Inflammatory macrophage treated with lipopolysaccharide for 1 hour (primary cell): Measurements from ENCODE around the gene CMTM8.

Experiments
- DNase-seq, 2 donors: peaks; one replicate each; pipeline ENCODE4 v3.0.0-alpha.2; 2020 to 2022

CMTM8 gene

DNA sequence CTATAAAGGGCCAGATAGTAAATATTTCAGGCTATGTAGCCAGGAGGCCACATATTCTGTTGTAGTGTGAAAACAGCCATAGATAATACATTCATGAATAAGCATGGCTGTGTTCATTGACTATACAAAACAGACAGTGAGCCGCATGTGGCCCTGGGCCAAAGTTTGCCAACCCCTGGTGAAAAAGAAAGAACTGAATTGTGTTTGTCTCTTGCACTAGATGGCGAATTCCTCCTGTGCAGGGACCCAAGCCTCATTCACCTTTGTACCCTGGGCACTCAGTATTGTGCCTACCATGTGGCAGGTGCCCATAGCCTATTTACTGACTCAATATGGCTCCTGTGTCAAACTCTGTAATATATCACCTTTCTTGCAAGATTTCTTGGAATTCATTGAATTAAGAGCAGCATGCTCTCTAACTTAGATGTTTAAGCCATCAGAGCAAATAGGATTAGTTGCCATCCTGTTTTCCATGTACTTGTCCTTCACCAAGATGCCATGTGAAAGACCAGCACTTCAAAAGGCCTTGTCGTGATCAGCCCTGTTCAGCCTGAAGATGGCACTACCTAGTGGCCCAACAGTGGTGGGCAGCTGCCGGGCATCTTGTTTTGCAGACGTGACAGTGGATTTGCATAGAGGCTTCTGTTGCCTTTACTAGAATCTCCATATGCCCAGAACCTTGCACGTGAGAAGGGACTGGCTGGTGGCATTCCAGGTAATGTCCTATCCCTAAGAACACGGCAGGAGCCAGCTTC is 102.3 kb downstream of the CMTM8 start:
- no peak for DNase-seq

- no peak for DNase-seq
Measured at GRCh38 chr3:32347343-32348125, 109.1 kb downstream of the CMTM8 start.

GRCh38 chr3:32349184-32349583 is 110.7 kb downstream of the CMTM8 start:
- no peak for DNase-seq

GRCh38 chr3:32352563-32352962 is 114.1 kb downstream of the CMTM8 start:
- no peak for DNase-seq

GRCh38 chr3:32353351-32353750 is 114.9 kb downstream of the CMTM8 start:
- DNase-seq: no peak

DNA sequence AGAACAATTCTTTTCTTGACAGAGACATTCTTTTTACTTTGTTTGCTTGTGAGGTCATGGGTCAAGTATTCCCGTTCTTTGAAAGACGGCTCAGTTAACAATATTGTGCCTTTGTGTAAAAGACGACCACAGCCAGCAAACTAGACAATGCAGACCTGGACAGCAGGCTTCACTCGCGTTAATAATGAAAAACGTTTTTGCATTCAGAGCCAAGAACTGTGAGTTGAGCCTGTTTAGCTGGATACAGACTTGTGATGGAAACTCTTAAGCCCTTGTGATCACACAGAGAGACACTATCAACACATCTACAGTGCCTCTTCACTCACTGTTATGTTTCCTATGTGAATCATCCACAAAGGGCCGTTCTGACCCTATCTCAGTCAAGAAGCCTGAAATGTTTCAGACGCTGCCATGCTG is 115.9 kb downstream of the CMTM8 start:
- no peak for DNase-seq

DNA sequence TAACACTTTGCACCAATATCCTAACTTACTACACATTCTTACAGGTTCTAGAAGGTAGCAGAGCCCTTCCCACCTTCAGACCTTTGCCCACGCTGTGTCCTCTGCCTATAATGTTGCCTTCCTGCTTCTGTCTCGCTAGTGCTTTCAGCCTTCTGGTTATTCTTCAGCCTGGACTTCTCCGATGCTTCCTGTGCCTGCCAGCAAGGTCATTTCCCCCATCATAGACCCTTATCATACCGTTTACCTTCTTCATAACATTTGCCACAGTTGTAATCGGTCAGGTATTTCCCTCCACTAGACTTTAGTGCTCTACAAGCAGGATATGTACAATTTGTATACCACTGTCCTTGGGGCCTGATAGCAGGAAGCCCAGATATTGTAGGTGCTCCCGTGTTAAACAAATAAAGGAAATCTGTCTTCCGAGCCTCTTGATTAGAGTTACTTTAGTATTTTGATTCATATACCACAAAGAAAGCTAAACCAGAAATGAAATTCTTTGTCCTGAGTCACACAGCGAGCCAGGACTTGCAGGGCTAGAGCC is 117.3 kb downstream of the CMTM8 start:
- no peak for DNase-seq

DNA sequence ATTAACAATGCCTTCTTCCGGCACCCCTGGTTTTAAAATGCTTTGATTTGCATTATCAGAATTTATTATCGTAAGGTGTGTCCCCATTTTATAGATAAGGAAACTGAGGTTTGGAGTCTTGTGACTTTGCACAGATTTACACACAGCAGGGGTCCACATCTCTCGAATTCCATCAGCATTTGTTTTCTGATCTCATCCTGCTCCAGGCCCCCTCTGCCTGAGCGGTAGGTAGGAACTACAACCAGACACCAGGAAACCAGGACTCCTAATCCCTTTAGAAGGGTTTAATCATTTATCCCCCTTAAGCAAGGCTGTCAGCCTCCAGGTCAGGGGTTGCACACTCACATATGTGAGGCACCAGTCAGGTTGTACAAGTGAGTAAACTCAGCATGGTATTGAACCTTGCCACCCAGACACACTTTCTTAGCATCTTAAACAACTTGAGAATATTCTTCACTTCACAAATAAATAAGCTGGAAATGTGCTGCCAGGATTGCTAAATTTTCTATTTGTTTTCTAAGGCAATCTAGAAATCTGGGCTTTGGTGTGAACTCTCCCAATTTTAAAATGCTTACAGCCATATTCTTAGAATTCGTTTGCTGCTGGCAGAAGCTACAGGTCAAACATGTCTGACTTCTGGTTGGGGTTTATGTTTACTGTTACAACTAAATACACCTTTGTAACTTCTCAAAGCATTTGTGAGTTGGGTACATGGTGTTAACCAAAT is 121.4 kb downstream of the CMTM8 start:
- DNase-seq: no peak

DNA sequence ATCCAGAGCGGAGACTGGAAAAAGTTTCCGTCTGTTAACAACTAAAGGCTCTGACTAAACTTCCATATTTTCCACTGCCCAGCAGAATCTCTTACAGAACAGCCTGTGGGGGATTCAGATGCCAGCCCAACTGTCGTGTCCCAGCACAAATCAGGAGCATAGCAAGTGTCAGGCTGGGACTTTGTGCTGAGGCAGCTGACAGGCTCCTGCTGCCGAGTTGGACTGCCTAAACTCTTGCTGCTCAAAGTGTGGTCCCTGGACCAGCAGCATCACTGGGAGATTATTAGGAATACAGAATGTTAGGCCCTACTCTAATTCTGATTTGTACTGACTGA is 122.0 kb downstream of the CMTM8 start:
- no peak for DNase-seq

GRCh38 chr3:32366638-32367397 is 128.3 kb downstream of the CMTM8 start:
- DNase-seq: no peak

DNA sequence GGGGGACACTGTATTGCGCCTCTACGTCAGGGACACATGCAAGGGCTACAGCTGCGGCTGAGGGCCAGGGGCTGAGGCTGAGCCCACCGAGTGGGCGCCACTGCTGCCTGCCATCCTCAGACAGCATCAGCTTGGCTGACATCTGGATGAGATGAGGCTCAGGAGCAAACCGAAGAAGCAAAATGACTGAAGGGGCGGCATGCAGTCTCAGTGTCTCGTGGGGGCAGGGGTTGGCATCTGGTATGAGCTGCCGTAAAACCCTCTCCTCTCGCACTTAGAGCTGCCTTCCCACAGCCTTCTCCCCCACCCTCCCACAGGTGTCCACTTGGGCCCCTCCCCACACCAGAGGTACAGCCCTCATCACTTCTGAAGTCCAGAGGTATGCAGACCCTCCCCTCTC is 129.0 kb downstream of the CMTM8 start:
- DNase-seq: no peak

DNA sequence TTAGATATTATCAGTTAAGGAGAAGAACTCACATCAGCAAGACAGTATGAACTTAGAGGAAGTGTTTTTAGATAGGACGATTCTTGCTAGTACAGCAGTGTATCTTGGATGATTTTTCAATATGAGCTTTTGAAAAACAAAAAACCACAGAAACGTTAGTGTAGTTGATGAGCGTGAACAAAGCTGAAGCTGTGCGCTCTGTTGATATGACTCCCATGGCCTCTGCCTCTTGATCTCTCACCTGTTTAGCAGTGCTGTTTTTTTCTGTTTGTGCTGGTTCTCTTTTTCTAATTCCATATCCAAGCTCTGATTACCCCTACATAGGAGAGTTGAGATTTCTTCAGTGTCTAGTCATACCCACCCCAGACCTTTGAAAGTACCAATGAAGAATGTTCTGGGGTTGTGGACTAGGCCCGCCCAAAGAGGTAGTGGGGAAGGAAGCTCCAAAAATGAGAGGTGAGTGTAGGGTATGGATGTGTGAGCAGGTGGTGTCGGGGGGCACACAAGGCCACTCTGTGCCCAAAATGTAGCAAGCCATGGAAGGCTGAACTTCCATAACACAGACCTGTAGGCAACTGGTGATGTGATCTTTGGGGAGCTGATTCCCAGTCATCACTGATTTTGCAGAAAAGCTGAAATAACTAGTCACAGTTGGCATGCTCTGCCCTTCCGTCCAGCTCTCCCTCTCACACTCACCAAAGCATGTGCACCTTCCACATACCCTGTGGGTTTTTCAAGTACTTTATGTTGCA is 133.2 kb downstream of the CMTM8 start:
- DNase-seq: no peak

DNA sequence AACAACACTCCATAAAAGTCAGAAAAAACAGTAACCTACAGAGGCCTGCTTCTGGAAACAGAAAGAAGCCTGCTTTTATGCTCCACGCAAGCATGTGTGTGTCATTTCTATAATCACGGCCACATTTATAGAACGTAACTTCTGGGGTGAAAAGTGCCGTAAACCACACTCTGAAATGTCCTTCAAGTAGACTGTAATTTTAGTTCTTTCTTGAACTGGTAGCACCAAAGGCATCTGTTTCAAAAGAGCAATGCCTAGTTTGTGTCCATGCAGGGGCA is 133.7 kb downstream of the CMTM8 start:
- no peak for DNase-seq

GRCh38 chr3:32373276-32373675 is 134.8 kb downstream of the CMTM8 start:
- no peak for DNase-seq

DNA sequence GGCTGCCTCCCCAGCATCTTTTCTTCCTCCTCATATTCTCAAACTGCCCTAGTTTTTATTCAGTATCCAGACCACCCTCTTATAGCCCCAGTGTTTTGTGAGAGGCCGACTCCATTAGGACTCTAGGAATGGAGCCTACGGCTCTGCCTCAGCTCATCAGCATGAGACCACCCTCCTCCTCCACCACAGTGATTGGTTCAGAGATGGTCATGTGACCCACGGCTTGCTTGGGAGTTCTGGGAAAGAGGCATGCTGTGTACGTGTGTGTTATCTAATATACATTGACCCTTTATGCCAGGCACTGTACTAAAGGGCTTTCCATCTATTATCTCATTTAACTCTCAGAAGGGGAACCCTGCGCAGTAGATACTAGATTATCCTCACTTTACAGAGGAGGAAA is 135.4 kb downstream of the CMTM8 start:
- no peak for DNase-seq

DNA sequence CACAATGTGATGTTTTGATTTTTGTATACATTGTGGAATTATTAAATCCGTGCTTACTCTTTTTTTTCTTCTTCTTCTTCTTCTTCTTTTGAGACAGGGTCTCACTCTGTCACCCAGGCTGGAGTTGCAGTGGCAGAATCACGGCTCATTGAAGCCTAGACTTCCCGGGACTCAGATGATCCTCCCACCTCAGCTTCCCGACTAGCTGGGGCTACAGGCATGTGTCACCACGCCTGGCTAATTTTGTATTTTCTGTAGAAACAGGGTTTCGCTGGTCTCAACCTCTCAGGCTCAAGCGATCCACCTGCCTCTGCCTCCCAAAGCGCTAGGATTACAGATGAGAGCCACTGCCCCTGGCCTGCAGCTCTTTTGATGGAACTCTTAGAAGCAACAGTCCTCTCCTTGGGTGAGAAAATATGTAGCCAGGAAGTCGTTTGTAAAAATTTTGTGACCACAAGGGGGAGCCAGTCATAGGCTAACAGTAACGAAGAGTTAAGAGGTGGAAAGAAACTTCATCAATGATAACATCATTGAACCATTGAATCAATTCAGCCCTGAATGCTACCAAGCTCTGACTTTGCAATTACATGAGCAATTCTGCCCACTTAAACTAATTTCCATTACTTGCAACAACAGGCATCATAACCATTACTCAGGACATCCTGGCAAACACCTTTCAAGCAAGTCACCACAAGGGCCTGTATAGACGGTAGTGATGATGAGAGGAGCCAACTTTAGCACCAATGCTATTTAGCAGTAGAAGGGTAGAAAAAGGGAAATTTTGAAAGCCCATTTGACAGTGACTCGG is 136.5 kb downstream of the CMTM8 start:
- DNase-seq: peak; percentile 56 to 98

GRCh38 chr3:32375596-32375930 is 137.1 kb downstream of the CMTM8 start:
- DNase-seq: peak in 1 of 2 donors; percentile 56

- no peak for DNase-seq
Measured at GRCh38 chr3:32376115-32376514, 137.6 kb downstream of the CMTM8 start.

GRCh38 chr3:32379831-32380500 is 141.5 kb downstream of the CMTM8 start:
- peak in 1 of 2 donors; percentile 43 for DNase-seq

DNA sequence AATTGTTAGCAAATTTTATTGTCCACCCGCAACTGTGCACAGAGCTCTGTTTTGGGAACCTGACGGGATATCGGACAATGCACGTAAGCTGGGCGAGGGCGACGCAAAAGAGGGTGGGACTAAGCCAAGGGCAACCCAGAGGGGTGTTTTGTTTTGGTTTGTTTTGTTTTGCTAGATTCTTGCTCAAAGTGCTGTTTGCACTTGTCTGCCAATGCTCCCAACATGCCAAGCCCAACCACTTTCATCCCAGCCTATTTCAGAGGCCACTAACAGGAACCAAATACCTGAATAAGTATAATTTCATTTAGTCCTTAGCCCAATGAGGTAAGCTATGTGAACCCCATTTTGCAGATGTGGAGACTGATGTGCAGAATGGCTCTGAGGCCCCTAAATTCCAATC is 143.4 kb downstream of the CMTM8 start:
- no peak for DNase-seq

- DNase-seq: no peak
Measured at GRCh38 chr3:32383136-32383711, 144.7 kb downstream of the CMTM8 start.
